GM18499 (cell line): ENCODE data around the gene AVPI1.
A peak's percentile ranks its signal among the peaks of the same experiment; 100 is the strongest.
"Not testable (repeated sequence)": the region's sequence is repeated elsewhere in the genome, so short reads cannot be mapped to it uniquely, and the experiment has no call there.

Source experiments
- ATAC-seq: cut with Tn5 transposase; IDR thresholded peaks from one replicate; pipeline ENCODE4 v1.9.1; 2021; ENCODE audit warnings: moderate number of reproducible peaks; ENCODE audit not compliant: insufficient read depth, unreplicated experiment

AVPI1 gene

DNA sequence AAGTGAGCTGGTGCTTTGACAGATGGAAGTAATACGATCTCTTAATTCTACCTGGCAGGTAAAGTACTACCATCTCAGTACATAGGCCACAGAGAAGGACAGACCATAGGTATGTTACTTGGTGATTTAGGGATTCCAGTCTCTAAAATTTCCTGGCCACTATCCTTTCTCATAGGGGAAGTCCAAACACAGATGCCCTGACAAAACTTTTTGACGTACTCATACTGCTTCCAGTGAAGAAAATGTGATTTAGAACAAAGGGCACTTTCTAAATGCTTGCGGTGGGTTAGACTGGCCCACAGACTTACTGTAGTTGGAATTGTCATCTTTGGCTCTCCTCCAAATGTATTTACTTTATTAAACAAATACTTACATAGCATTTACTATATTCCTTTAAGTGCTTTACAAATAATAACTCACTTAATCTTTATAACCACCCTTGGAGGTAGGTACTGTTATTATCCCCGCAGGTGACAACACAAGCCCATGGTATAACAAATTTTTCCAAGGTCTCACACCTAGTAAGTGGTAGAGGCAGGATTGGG lies 43.5 kb downstream of the AVPI1 start:
- ATAC-seq, result no peak

GRCh38 chr10:97642471-97643159 lies 44.4 kb downstream of the AVPI1 start:
- not testable (repeated sequence) for ATAC-seq

DNA sequence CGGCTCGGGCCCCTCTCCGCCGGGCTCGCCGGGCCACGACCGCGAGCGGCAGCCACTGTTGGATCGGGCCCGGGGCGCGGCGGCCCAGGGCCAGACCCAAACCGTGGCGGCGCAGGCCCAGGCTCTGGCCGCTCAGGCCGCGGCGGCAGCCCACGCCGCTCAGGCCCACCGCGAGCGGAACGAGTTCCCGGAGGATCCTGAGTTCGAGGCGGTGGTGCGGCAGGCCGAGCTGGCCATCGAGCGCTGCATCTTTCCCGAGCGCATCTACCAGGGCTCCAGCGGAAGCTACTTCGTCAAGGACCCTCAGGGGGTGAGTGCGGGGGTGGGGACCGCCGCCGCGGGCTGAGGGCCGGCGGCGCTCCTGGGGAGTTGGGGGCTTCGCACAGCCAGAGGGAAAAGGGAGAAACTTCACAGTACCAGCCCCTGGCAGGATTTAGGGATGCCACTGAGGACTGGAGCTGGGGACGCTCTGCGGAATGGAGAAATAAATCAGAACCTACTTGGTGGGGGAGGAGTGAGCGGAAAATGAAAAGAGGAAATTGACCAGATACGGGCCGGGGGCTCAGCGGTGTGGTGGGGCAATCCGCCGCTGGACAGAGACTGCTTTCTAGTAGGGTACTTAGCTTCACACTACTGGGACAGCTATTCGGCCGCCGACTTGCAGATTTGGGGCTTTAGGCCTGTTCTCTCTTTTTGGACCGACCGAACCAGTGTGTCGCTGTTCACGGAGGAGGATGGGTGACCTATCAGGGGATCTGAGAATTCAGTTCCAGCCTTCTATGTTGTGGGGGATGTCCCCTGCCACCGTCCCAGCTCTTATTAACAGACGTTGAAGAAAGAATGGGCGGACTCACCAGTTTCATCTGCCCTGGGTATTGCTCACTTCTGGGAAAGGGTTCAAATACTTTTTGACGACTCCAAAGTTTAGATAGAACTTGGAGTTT lies 45.9 kb downstream of the AVPI1 start:
- no peak for ATAC-seq

DNA sequence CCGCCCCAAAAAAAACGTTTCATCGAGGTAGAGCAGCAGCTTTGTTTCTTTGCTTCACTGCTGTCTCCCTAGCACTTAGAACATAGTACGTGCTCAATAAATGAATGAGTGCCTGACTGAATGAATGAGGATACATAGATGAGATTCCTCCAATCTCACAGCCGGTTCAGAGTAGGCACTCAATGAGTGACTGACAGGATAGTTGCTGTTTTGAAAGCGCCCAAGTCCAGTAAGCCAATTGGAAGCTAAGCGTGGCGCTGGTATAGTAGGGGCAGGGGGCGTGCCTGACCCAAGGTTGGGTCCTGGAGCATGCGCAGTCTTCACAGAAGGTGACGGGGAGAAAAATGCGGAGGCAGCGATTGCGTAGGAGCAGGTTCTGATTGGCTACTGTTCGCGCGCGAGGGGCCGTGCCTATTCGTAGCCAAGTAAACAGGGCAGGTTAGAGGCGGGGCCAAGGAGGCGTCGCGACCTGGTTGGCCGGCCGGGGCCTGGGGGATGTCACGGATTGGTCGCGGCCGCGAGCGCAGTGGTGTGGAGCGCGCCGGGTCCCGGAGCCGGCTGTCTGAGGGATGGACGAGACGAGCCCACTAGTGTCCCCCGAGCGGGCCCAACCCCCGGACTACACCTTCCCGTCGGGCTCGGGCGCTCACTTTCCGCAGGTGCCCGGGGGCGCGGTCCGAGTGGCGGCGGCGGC lies 46.7 kb downstream of the AVPI1 start, which contains the start of gene PI4K2A:
Gene PI4K2A (plus strand): TSS at position 498 of the 694 bp plus-strand sequence. CDS start 72 bp downstream, at position 570.
- ATAC-seq, result peak; percentile 92

DNA sequence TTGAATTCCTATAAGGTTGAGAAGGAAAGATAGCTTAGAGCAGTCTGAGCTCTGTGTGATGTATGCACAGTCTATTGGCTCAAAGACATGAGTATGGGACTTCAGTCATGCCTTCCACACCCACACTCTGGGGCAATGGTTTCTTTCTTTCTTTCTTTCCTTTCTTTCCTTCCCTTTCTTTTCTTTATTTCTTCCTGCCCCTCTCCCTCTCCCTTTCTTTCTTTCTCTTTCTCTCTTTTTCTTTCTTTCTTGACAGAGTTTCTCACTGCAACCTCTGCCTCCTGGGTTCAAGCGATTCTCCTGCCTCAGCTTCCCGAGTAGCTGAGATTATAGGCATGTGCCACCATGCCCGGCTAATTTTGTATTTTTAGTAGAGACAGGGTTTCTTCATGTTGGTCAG lies 48.0 kb downstream of the AVPI1 start:
- not testable (repeated sequence) for ATAC-seq

- no peak for ATAC-seq
Measured at GRCh38 chr10:97635577-97635976, 51.5 kb downstream of the AVPI1 start.

DNA sequence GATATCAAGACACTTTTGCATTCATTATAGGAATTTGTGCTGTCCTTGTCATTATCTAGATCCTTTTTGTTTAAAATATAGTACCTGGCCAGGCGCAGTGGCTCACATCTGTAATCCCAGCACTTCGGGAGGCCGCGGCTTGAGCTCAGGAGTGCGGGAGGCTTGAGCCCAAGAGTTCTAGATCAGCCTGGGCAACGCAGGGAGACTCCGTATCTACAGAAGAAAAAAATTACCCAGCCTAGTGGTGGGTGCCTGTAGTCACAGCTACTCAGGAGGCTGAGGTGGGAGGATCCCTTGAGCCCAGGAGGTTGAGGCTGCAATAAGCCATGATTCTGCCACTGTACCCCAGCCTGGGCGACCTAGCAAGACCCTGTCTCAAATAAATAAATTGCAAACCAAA lies 53.1 kb downstream of the AVPI1 start:
- no peak for ATAC-seq

DNA sequence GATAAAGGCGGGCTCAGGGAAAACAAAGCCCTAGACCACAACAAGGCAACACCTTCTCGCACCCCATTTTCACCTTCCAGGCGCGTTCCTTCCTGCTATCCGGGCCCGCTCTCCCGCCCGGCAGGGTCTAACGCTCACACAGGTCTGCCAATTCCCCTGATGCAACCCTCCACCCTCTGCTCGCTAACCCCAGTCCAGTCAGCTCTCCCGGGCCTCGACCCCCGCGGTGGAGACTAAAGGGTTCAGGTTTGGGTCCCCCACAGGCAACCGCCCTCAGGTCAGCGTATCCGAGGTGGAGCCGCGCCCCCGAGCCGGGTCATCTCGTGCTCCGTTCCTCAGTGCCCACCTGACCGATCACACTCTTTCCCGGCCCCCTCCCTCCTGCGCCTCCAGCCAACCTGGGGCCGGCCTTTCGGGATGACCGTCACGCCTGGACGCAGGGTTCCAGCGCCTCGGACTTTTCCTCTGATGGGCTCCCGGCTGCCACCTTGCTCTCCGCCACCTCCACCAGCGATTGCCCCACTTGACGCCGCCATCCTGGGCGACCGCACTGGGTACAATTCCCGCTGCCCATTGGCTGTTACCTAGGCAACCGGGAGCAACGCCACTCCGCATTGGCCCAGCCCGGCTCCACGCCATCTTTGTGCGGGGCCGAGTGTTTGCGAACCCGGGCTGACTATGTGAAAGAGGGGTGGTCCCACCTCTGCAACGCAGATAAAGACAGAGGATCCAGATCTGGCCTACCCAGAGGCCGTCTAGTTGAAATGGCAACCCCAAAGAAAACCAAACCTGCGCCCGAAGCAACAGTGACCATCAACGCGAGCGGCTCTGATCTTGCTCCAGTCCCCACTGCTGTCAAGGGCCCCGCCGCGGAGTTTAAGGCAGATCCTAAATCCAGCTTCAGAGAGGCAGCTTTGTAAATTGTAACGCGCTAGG lies 53.8 kb downstream of the AVPI1 start, which contains the start of gene MORN4:
Gene MORN4 (minus strand): TSS at position 552 of the 936 bp plus-strand sequence. CDS start 13,847 bp downstream, outside the sequence.
- peak; percentile 59 for ATAC-seq

- ATAC-seq, result no peak
Measured at GRCh38 chr10:97631098-97631497, 55.9 kb downstream of the AVPI1 start.

DNA sequence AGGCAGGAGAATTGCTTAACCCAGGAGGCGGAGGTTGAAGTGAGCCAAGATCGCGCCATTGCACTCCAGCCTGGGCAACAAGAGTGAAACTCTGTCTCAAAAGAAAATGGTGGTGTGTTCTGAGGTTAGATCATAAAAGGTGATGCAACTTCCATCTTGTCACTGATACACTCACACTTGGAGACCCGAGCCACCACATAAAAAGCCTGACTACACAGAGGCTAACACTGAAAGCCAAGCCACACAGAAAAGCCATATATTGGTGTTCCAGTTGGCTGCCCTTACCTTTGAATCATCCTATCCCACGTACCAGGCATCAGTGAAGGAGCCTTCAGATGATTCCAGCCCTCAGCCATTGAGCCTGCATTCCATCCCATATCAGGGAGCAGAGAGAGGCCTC lies 57.8 kb downstream of the AVPI1 start:
- ATAC-seq, result no peak

- no peak for ATAC-seq
Measured at GRCh38 chr10:97628228-97628627, 58.8 kb downstream of the AVPI1 start.

- ATAC-seq, result no peak
Measured at GRCh38 chr10:97627731-97628130, 59.3 kb downstream of the AVPI1 start.
